Activated naive CD8-positive, alpha-beta T cell treated with anti-CD3 and anti-CD28 coated beads, Interleukin-2, amount 50 U/mL, for 24 hours (primary cell): ENCODE results near the gene PMEPA1.

Experiments used
- ATAC-seq: fragments of 150-1000 bp; cut with Tn5 transposase; one replicate; pipeline ENCODE4 v1.10.0; 2021
- DNase-seq: peaks from one replicate; pipeline ENCODE4 v3.0.0; 2021
- H3K27ac Mint-ChIP-seq: one replicate; pipeline ENCODE4 v1.8.0; 2021; ENCODE audit warnings: mild to moderate bottlenecking, mixed read lengths
- H3K27me3 Mint-ChIP-seq: one replicate; pipeline ENCODE4 v1.8.0; 2021; ENCODE audit warnings: mixed read lengths
- H3K36me3 Mint-ChIP-seq: one replicate; pipeline ENCODE4 v1.8.0; 2021; ENCODE audit warnings: low read depth, mixed read lengths
- H3K4me1 Mint-ChIP-seq: one replicate; pipeline ENCODE4 v1.8.0; 2021; ENCODE audit warnings: mixed read lengths
- H3K4me3 Mint-ChIP-seq: one replicate; pipeline ENCODE4 v1.8.0; 2021; ENCODE audit warnings: mild to moderate bottlenecking, moderate library complexity, mixed read lengths
- H3K9me3 Mint-ChIP-seq: one replicate; pipeline ENCODE4 v1.8.0; 2021; ENCODE audit warnings: mixed read lengths

PMEPA1 gene

GRCh38 chr20:57675773-57676172 lies 34.0 kb downstream of the PMEPA1 start:
- DNase-seq (no peak), ATAC-seq (no peak)
- Mint-ChIP-seq H3K36me3 (no peaks in the 10 kb centered on the region), H3K27me3 (no peaks in the 10 kb centered on the region), H3K4me3 (no peak overlapping the region), H3K9me3 (no peaks in the 10 kb centered on the region), H3K27ac (no peak overlapping the region), H3K4me1 (peaks cover 34% of the 10 kb centered on the region)

GRCh38 chr20:57672953-57673575 lies 36.8 kb downstream of the PMEPA1 start:
- DNase-seq (no peak), ATAC-seq (no peak)
- Mint-ChIP-seq H3K27ac (no peak overlapping the region), H3K4me3 (no peak overlapping the region), H3K4me1 (peaks cover 16% of the 10 kb centered on the region), H3K36me3 (no peaks in the 10 kb centered on the region), H3K9me3 (no peaks in the 10 kb centered on the region), H3K27me3 (no peaks in the 10 kb centered on the region)

GRCh38 chr20:57672164-57672563 lies 37.7 kb downstream of the PMEPA1 start:
- H3K4me1 Mint-ChIP-seq = peaks cover 10% of the 10 kb centered on the region
- H3K27me3 Mint-ChIP-seq = no peaks in the 10 kb centered on the region
- no peaks in the 10 kb centered on the region for H3K36me3 Mint-ChIP-seq
- no peaks in the 10 kb centered on the region for H3K9me3 Mint-ChIP-seq
- H3K27ac Mint-ChIP-seq = no peak overlapping the region
- no peak for DNase-seq
- no peak for ATAC-seq
- no peak overlapping the region for H3K4me3 Mint-ChIP-seq

- Mint-ChIP-seq H3K27me3 (no peaks in the 10 kb centered on the region), H3K9me3 (no peaks in the 10 kb centered on the region), H3K4me3 (no peak overlapping the region), H3K4me1 (peaks cover 7% of the 10 kb centered on the region), H3K27ac (no peak overlapping the region), H3K36me3 (no peaks in the 10 kb centered on the region)
- ATAC-seq (no peak), DNase-seq (no peak)
Measured at GRCh38 chr20:57671662-57672061, 38.2 kb downstream of the PMEPA1 start.

- H3K4me1 Mint-ChIP-seq = peaks cover 7% of the 10 kb centered on the region
- no peak overlapping the region for H3K27ac Mint-ChIP-seq
- H3K4me3 Mint-ChIP-seq = no peak overlapping the region
- H3K27me3 Mint-ChIP-seq = no peaks in the 10 kb centered on the region
- DNase-seq = no peak
- no peak for ATAC-seq
- H3K9me3 Mint-ChIP-seq = no peaks in the 10 kb centered on the region
- H3K36me3 Mint-ChIP-seq = no peaks in the 10 kb centered on the region
Measured at GRCh38 chr20:57671072-57671391, 38.8 kb downstream of the PMEPA1 start.

- ATAC-seq (no peak), DNase-seq (no peak)
- Mint-ChIP-seq H3K27ac (no peak overlapping the region), H3K4me1 (peaks cover 7% of the 10 kb centered on the region), H3K36me3 (no peaks in the 10 kb centered on the region), H3K27me3 (no peaks in the 10 kb centered on the region), H3K4me3 (no peak overlapping the region), H3K9me3 (no peaks in the 10 kb centered on the region)
Measured at GRCh38 chr20:57670288-57671071, 39.3 kb downstream of the PMEPA1 start.

GRCh38 chr20:57669632-57670031 lies 40.2 kb downstream of the PMEPA1 start:
- H3K27ac Mint-ChIP-seq = no peak overlapping the region

GRCh38 chr20:57667924-57668782 lies 41.7 kb downstream of the PMEPA1 start:
- no peak for DNase-seq
- H3K27ac Mint-ChIP-seq = no peak overlapping the region
- peaks cover 7% of the 10 kb centered on the region for H3K4me1 Mint-ChIP-seq
- no peaks in the 10 kb centered on the region for H3K9me3 Mint-ChIP-seq
- H3K4me3 Mint-ChIP-seq = no peak overlapping the region
- ATAC-seq = no peak
- H3K36me3 Mint-ChIP-seq = no peaks in the 10 kb centered on the region
- no peaks in the 10 kb centered on the region for H3K27me3 Mint-ChIP-seq

More at GRCh38 chr20:57669632-57670031, 40.2 kb downstream of the PMEPA1 start:
- Mint-ChIP-seq H3K4me3 (no peak overlapping the region), H3K4me1 (peaks cover 7% of the 10 kb centered on the region), H3K9me3 (no peaks in the 10 kb centered on the region), H3K36me3 (no peaks in the 10 kb centered on the region), H3K27me3 (no peaks in the 10 kb centered on the region)
- DNase-seq (no peak), ATAC-seq (no peak)

GRCh38 chr20:57667388-57667787 lies 42.4 kb downstream of the PMEPA1 start:
- ATAC-seq = no peak
- Mint-ChIP-seq H3K27me3 (no peaks in the 10 kb centered on the region), H3K4me1 (peaks cover 7% of the 10 kb centered on the region), H3K36me3 (no peaks in the 10 kb centered on the region), H3K9me3 (no peaks in the 10 kb centered on the region), H3K4me3 (no peak overlapping the region), H3K27ac (no peak overlapping the region)
- DNase-seq = no peak

- Mint-ChIP-seq H3K9me3 (no peaks in the 10 kb centered on the region), H3K4me3 (no peak overlapping the region), H3K36me3 (no peaks in the 10 kb centered on the region), H3K27ac (no peak overlapping the region), H3K27me3 (no peaks in the 10 kb centered on the region), H3K4me1 (peaks cover 4% of the 10 kb centered on the region)
- ATAC-seq (no peak), DNase-seq (no peak)
Measured at GRCh38 chr20:57666834-57667157, 43.0 kb downstream of the PMEPA1 start.

GRCh38 chr20:57666106-57666833 lies 43.5 kb downstream of the PMEPA1 start:
- ATAC-seq = no peak
- DNase-seq = no peak
- Mint-ChIP-seq H3K4me1 (peaks cover 2% of the 10 kb centered on the region), H3K27me3 (no peaks in the 10 kb centered on the region), H3K36me3 (no peaks in the 10 kb centered on the region), H3K9me3 (no peaks in the 10 kb centered on the region), H3K27ac (no peak overlapping the region), H3K4me3 (no peak overlapping the region)

- Mint-ChIP-seq H3K36me3 (no peaks in the 10 kb centered on the region), H3K9me3 (no peaks in the 10 kb centered on the region), H3K27ac (no peak overlapping the region), H3K4me1 (peaks cover 2% of the 10 kb centered on the region), H3K27me3 (no peaks in the 10 kb centered on the region), H3K4me3 (no peak overlapping the region)
- DNase-seq = no peak
- no peak for ATAC-seq
Measured at GRCh38 chr20:57665589-57665971, 44.2 kb downstream of the PMEPA1 start.

- DNase-seq (no peak), ATAC-seq (no peak)
- Mint-ChIP-seq H3K4me1 (peaks cover 2% of the 10 kb centered on the region), H3K4me3 (no peak overlapping the region), H3K9me3 (no peaks in the 10 kb centered on the region), H3K36me3 (no peaks in the 10 kb centered on the region), H3K27ac (no peak overlapping the region), H3K27me3 (no peaks in the 10 kb centered on the region)
Measured at GRCh38 chr20:57664924-57665588, 44.8 kb downstream of the PMEPA1 start.

- Mint-ChIP-seq H3K36me3 (no peaks in the 10 kb centered on the region), H3K27ac (no peak overlapping the region), H3K27me3 (no peaks in the 10 kb centered on the region), H3K4me1 (peaks cover 2% of the 10 kb centered on the region), H3K4me3 (no peak overlapping the region), H3K9me3 (no peaks in the 10 kb centered on the region)
- no peak for ATAC-seq
- no peak for DNase-seq
Measured at GRCh38 chr20:57664476-57664875, 45.3 kb downstream of the PMEPA1 start.
